ENCODE results near the gene PCBD2.

The PCBD2 gene

DNA sequence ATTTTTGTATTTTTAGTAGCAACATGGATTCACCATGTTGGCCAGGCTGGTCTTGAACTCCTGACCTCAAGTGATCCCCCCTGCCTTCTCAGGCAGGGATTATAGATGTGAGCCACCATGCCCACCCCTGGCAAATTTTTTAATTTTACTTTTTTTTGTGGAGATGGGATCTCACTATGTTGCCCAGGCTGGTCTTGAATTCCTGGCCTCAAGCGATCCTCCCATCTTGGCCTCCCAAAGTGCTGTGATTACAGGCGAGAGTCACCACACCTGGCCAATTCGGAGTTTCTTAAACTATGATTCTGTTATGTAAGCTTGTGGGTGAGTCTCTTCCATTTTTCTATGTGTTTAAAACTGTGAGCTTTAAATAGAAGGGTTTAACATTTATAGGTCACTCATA, 27.6 kb downstream of the PCBD2 start:
- DNase-seq (ENCODE audit: insufficient read length, low spot score) (no peak), FAIRE-seq (no peak)
- TF ChIP-seq, protein P1, sequence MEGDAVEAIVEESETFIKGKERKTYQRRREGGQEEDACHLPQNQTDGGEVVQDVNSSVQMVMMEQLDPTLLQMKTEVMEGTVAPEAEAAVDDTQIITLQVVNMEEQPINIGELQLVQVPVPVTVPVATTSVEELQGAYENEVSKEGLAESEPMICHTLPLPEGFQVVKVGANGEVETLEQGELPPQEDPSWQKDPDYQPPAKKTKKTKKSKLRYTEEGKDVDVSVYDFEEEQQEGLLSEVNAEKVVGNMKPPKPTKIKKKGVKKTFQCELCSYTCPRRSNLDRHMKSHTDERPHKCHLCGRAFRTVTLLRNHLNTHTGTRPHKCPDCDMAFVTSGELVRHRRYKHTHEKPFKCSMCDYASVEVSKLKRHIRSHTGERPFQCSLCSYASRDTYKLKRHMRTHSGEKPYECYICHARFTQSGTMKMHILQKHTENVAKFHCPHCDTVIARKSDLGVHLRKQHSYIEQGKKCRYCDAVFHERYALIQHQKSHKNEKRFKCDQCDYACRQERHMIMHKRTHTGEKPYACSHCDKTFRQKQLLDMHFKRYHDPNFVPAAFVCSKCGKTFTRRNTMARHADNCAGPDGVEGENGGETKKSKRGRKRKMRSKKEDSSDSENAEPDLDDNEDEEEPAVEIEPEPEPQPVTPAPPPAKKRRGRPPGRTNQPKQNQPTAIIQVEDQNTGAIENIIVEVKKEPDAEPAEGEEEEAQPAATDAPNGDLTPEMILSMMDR (IDR thresholded peaks at IDR 0.05; ENCODE audit: insufficient read depth, missing control alignments), result no peak

DNA sequence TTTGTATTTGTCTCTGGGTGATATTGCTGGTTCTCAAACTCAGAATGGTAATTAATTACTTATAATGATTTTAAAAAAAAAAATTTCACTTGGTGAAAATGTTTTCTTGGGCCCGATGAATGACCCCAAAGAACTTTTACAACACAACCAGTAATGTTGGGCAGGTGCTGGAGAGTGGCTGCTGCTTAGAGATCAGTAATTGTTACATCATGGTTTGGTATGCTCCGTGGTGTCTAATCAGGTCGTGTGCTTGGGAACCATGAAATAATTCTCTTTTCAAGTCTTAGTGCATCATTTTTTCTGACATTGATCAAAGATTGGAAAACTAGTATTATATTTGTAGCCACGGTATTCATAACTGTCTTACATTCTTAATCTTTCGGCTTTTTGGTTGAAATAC, 29.3 kb downstream of the PCBD2 start:
- no peak for DNase-seq (ENCODE audit: insufficient read length, low spot score)
- FAIRE-seq, result no peak
- TF ChIP-seq, protein P1 (IDR thresholded peaks at IDR 0.05; ENCODE audit: insufficient read depth, missing control alignments), result no peak

DNA sequence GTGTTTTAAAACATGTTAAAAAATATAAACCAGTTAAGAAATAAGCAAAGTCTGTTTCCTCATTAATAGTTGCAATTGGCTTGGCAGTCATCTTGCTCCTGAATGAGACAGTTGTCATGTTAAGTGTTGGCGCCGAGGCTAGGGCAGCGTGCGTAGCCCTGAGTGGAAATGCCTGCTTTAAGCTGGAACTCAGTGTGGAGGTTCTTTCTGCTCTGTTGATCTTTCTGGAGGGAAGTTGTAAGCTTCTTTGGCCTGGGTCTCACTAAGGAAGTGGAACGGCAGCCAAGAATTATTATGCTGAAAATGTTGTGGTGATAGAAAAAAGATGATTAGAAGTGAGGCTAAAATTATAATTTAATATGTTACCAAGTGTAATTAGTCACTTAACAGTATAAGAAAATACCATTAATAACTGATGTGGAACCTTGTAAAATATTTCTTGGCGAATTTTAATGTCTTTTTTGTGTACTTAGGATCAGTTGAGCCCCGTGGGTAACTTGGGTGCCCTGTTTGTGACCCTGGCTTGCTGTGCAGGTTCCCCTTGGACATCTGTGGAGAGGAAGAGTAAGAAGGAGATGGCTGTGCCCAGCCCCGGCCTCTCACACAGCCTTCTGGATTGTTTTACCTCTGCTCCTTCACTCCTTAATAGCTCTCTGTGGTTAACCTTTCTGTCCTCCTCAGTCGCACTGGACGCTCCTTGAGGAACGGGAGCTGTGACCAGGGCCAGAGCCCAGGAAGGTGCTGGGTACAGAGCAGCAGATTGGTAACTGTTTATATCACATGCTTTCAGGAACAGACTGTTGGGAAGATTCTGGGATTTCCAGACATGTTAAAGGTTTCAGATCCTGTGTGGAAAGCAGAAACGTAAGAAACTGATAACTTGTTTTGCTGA, 31.0 kb downstream of the PCBD2 start:
- FAIRE-seq, result no peak
- no peak for DNase-seq (ENCODE audit: insufficient read length, low spot score)
- TF ChIP-seq, protein P1 (IDR thresholded peaks at IDR 0.05; ENCODE audit: insufficient read depth, missing control alignments), result no peak

DNA sequence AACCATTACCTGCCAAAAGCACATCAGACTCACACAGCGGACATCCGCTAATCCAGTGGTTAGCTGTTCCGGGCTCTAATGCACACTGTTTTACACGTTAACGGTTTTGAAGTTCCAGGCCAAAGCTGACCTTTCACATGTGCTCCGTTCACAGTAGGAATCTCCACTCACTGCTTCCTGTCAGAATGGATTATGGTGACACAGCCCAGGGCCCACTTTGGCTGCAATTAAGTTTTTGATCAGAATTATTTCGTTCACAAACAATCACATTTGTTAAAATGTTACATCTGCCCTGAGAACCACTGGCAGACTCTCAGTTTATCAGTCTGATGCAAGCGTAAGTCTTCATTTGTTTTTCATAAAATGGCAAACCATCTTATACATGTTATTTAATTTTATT, 32.6 kb downstream of the PCBD2 start:
- FAIRE-seq, result no peak
- no peak for DNase-seq (ENCODE audit: insufficient read length, low spot score)
- TF ChIP-seq, protein P1 (IDR thresholded peaks at IDR 0.05; ENCODE audit: insufficient read depth, missing control alignments), result no peak

DNA sequence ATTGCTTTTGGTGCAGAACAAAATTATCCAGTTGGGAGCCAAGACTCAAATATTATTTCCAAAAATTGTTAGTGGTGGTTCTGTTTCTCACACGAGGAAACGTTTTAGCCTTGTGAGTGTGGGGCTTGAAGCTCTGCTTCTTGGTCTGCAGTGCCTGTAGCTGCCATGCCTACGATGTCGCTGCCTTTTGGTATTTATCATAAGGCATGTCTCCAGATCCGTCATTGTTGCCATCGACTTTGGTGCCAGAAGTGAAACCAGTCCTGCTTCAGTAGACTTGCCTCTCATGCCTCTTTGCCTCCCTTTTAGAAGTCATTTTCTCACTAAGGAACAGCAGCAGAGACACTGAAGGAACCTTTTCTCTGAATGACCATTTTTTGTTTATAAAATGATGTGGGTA, 33.1 kb downstream of the PCBD2 start:
- TF ChIP-seq, protein P1 (IDR thresholded peaks at IDR 0.05; ENCODE audit: insufficient read depth, missing control alignments), result no peak
- FAIRE-seq (no peak), DNase-seq (ENCODE audit: insufficient read length, low spot score) (no peak)

DNA sequence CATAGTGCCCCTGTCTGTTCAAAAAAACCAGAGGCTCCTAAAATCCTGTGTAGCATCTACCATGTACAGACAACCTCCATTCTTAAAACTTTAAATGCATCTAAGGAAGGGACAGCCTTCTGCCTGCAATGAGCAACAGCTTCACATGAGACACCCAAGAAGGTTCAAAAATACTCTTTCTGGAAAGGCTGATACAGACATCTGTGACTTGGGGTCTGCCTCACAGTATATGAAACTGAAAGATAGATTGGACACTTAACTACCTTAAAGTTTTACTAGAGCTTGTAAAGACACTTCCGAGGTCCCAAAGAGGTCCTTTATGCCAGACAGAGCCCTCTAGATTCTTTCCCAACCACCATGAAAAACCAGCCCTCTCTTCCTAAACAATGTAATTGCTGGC, 34.6 kb downstream of the PCBD2 start:
- TF ChIP-seq, protein P1 (IDR thresholded peaks at IDR 0.05; ENCODE audit: insufficient read depth, missing control alignments), result no peak
- DNase-seq (ENCODE audit: insufficient read length, low spot score), result no peak
- no peak for FAIRE-seq

DNA sequence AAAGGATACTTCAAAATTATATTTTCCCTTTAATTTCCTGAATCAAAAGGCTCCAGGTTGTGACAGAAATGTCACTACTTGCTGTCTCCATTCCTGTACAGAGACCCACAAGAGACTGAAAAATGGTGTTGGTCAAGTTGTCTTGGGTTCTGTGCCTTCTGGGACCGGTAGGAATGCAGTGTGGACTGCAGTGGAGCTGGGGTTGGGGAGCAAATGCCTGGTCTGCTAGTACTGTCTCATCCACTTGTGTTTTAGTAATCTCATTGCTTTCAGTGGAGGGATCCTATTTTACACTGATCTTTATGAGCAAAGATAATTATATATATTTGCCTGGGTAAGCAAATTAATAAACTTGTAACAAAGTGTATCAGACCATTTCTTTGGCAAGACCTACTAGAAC, 38.6 kb downstream of the PCBD2 start:
- TF ChIP-seq, protein P1 (IDR thresholded peaks at IDR 0.05; ENCODE audit: insufficient read depth, missing control alignments), result no peak
- no peak for DNase-seq (ENCODE audit: insufficient read length, low spot score)
- FAIRE-seq, result no peak

Measured in D721Med (cell line).